HG02943 (cell line): ENCODE results near the gene HOXA10.

Experiments
- ATAC-seq: cut with Tn5 transposase; IDR thresholded peaks from one replicate; pipeline ENCODE4 v1.9.1; 2021; ENCODE audit warnings: mild to moderate bottlenecking, low read depth, moderate library complexity; ENCODE audit not compliant: unreplicated experiment

Gene HOXA10

DNA sequence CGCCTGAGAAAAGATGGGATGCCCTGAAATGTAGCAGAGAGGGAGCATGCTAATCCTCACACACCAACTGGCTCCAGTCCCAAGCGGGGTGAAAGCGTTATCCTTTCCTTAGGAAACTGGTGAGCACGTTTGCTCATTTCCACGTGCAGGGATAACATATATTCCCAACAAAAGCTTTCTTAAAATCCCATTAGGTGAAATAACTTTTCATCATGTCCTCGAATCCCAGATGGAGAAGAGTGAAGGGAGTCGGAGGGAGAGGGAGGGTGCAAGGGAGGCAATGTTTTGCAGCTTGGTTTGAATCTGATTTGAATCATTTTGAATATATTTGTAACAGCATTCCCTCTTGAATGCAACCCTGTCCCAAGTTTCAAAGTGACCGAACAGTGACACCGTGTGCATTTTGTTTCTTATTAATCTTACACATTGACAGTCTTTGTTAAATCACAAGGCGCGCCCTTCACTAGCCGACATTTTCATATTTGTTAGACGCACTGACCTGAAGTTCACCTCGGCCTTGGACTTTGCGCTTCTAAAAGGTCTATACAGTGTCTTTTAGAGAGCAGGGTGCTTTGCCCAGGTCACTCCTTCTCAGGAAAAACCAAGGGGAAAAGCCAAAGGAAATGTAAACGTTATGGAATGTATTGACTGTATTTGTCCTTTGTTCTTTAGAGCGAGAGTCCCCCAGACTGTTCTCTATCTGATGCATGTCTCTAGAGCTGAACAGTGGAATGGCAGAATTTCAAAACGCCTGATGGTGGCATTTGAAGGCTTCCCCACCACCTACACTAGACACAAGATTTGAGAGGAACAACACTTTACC is 40.5 kb downstream of the HOXA10 start:
- ATAC-seq, result no peak

GRCh38 chr7:27132978-27133377 is 41.1 kb downstream of the HOXA10 start:
- no peak for ATAC-seq

DNA sequence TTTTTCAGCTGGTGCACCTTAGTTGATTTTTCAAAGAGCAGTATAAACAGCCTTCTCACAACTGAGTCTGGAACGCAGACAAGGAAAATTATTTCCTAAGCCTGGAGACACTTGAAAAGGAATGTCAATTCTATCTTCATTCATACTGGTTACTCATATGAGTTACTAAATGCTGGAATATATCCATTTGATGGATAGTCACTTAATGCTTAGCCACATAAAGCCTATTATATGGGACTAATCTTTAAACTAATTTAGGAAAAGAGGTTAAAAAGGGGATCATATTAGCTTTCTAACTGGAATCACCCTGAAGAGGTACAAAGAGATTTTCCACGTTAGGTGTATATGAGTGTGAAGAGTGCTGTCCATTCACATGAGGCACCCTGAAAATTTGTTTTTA is 41.9 kb downstream of the HOXA10 start:
- no peak for ATAC-seq

- ATAC-seq, result no peak
These were observed 42.7 kb downstream of the HOXA10 start for GRCh38 chr7:27131390-27131819.

GRCh38 chr7:27130540-27131389 is 43.4 kb downstream of the HOXA10 start, which contains the start of gene HOXA4:
Gene HOXA4, minus strand, starts transcription at chr7:27130757. Its CDS starts 24 bp downstream, at chr7:27130733.
- ATAC-seq, result no peak

GRCh38 chr7:27129729-27130539 is 44.2 kb downstream of the HOXA10 start:
- no peak for ATAC-seq

GRCh38 chr7:27128776-27129728 is 45.1 kb downstream of the HOXA10 start:
- no peak for ATAC-seq

DNA sequence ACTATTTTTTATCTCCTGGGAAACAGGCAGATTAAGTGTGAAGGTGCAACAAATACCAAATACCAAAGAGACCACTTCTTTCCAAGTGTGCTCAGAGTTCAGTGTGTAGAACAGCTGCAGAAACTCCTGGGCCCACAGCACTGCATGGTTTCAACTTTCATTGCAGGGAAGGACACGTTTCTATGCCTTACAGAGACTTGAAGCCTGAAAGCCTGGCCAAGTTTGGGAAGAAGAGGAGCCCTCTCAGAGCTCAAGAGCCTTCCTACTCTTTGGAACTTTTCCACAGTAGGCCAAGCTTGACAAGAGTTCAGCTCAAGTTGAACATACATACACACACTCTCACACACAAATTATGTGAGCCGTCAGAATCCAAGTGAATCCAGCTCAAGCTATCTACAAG is 46.1 kb downstream of the HOXA10 start:
- no peak for ATAC-seq

DNA sequence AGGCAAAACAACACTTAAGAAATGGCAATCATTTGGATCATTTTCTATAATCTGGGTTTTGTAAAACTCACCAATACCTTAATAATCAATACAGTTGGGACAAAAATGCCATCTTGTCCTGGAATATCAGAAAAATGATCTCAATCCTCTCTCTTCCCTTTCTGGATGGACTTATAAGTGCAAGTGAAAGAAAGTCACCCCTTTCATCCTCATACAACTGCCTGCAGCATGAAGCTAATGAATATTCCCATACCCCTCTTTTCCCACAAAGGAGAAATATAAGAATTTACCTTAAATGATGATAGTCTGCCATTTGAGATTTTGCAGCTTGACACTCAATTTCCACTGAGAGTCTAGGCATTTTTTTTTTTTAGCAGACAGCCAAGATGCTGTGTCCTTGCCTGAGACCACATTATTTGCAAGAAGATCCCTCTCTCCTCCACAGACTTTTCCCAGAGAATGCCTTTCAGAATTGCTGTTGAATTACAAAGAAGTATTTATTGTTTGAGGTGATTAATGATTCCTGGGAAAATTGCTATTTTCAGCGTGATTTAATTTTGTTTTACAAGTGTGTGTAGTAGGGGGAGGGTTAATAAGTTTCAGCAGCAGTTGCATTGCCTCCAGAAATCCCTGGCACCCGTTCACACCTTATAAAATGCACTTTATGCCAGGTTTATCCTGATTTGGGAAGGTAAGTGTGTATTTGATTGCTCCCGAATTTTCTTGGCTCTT is 47.4 kb downstream of the HOXA10 start:
- no peak for ATAC-seq

DNA sequence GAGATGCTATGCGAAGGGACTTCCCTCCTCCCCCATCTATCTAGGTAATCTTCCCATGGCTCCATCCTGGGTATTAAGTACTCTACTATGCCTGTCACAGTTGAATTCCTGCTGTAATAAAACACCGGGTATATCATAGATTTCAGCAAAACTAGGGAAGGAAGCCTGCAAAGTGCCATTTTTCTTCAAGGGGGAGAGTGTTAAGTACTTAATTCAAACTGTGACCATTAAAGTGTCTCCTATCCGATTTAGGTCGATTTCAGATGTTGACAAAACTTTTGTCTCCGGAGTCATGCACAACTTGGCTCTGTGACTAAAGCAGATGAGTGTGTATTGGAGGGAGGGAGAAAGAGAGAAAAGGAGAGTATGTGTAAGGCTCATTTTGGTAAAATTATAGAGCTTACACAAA is 48.1 kb downstream of the HOXA10 start:
- no peak for ATAC-seq

- ATAC-seq, result no peak
These were observed 49.0 kb downstream of the HOXA10 start for GRCh38 chr7:27124902-27125689.

- no peak for ATAC-seq
These were observed 49.8 kb downstream of the HOXA10 start for GRCh38 chr7:27124096-27124901.

DNA sequence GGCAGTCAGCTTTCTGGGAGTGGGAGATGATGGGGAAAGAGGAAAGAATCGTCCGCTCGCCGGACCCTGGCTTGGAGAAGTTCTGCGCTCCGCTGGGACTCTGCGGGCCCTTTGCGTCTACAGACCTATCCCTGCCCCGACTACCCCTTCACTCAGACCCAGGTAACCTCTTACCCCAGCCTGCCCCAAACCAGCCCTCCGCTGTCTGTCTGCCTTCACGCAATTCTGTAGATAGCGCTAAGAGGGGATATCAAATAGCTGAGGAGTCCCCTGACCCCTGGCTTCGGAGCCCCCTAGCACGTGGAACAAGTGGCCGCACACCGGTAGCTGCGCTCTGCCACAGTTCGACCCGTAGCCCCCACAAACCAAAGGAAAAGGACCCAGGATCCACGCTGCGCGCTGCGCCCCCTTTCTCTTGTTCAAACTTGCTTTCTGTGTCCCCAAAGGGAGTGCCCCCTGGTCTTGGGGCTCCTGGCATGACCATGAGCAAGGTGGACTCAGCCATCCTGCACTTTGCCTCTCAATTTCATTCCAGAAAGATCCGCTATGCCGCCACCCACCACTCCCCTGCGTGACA is 50.6 kb downstream of the HOXA10 start:
- ATAC-seq, result no peak

DNA sequence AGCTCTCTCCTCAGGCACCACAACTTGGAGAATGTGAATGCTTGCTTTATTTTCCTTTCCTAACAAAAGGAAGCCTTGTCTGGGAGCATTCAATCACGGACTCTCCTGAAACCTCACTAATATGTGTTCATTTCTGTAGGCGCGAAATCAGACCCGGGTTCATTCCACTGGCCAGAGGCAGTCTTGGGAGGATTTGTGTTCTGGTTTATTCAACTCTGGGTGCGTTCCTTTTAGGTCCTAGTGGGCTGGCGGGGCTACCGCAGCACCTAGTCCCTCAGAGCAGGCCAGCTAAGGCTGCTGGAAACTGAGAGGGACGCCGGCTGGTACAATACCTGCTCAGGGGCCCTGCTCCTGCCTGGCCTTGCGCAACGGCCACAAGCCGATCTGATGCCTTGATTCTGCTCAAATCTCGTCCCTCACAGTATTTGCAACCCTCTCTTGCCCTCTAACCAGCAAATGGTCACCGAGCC is 51.1 kb downstream of the HOXA10 start:
- ATAC-seq, result no peak

DNA sequence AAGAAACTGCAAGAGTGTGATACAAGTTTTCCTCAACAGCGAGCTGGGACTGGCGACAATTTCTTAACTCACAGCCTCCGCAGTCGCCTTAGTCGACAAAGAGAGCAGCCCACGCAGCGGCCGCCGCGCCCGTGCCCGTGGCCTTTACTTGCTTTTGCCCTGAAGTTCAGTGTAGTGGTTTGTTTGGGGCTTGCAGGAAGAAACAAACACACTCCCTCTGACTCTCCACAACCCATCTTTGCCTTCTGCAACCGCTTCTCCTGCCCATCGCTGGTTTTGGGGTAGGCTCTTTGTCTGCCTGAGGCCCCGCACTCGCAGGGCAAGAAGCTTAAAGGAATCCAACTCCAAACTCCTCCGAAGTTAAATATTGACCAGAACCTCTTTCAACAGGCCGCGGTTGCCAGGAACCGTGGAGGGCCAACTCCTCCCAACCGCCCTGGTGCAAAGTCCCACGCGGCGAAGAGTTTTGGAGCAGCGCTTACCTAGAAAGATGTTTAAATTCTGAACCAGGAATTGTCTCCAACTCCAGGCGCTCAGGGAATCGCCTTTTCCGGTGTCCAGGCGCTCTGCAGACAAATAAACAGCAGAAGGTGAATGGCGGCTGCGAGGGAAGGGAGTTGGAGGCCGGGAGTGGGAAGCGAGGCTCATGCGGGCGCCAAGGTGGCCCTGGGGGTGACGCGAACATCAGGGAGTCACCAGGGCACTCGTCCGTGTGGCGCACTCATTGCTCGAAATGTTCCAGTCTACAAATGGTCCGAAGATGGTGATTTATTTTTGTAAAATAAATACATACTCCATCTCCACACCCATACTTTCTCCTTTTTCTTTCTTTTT is 51.8 kb downstream of the HOXA10 start:
- ATAC-seq, result no peak

GRCh38 chr7:27121684-27122076 is 52.4 kb downstream of the HOXA10 start:
- ATAC-seq, result no peak
